Activated T-helper 1 cell treated with anti-CD3 and anti-CD28 coated beads, Interleukin-12 subunit alpha, Interleukin-12 subunit beta, Interleukin-2, Interleukin-4 antibody, amounts not matched to agents 30 ng/mL and 10 ng/mL and 1 ng/mL, durations not matched to agents 14 hours and 24 hours and 36 hours (primary cell): ENCODE measurements around the gene GFOD1. TPM values are rescaled to one million over a fixed set of nuclear protein-coding genes. Genes with fewer than 3 reads are reported as not detected.

ENCODE experiments used
- DNase-seq: peaks from one replicate; pipeline ENCODE4 v3.0.0; 2021; ENCODE audit warnings: low spot score
- H3K27ac Mint-ChIP-seq: one replicate; pipeline ENCODE4 v1.8.0; 2021; ENCODE audit warnings: mild to moderate bottlenecking, mixed read lengths
- H3K27me3 Mint-ChIP-seq: one replicate; pipeline ENCODE4 v1.8.0; 2022; ENCODE audit warnings: mild to moderate bottlenecking, moderate library complexity, mixed read lengths; ENCODE audit not compliant: insufficient read depth
- H3K36me3 Mint-ChIP-seq: one replicate; pipeline ENCODE4 v1.8.0; 2021; ENCODE audit warnings: low read depth, mixed read lengths
- H3K4me1 Mint-ChIP-seq: one replicate; pipeline ENCODE4 v1.8.0; 2021; ENCODE audit warnings: low read depth, mixed read lengths
- H3K4me3 Mint-ChIP-seq: one replicate; pipeline ENCODE4 v1.8.0; 2021; ENCODE audit warnings: mild to moderate bottlenecking, moderate library complexity, mixed read lengths
- H3K9me3 Mint-ChIP-seq: one replicate; pipeline ENCODE4 v1.8.0; 2021; ENCODE audit warnings: mixed read lengths
- intact Hi-C: fragments of 100-400 bp; cut with micrococcal nuclease; formaldehyde crosslinking; loops from one replicate; pipeline ENCODE4 v1.15.1; 2024
- total RNA-seq: library from RNA; stranded (reverse); gene quantifications from 2 replicates; pipeline ENCODE4 v1.2.3, GENCODE V29; 2022

GFOD1 gene
- total RNA-seq, 1 donor from 2014 or later = 13.6 TPM

GRCh38 chr6:13474787-13475186 is 12.6 kb downstream of the GFOD1 start:
- Mint-ChIP-seq H3K4me1 (peaks cover 13% of the 10 kb centered on the region), H3K4me3 (no peak overlapping the region), H3K27ac (no peak overlapping the region), H3K27me3 (no peaks in the 10 kb centered on the region), H3K9me3 (no peaks in the 10 kb centered on the region), H3K36me3 (peaks cover 10% of the 10 kb centered on the region)
- intact Hi-C loops = no loop called here
- no peak for DNase-seq

- Mint-ChIP-seq H3K27ac (no peak overlapping the region), H3K27me3 (no peaks in the 10 kb centered on the region), H3K4me1 (peaks cover 9% of the 10 kb centered on the region), H3K36me3 (peaks cover 6% of the 10 kb centered on the region), H3K4me3 (no peak overlapping the region), H3K9me3 (no peaks in the 10 kb centered on the region)
- intact Hi-C loops = no loop called here
- no peak for DNase-seq
Measured at GRCh38 chr6:13474360-13474759, 13.0 kb downstream of the GFOD1 start.

- Mint-ChIP-seq H3K4me1 (peaks cover 6% of the 10 kb centered on the region), H3K27ac (no peak overlapping the region), H3K27me3 (no peaks in the 10 kb centered on the region), H3K36me3 (peaks cover 11% of the 10 kb centered on the region), H3K4me3 (no peak overlapping the region), H3K9me3 (no peaks in the 10 kb centered on the region)
- DNase-seq = no peak
- intact Hi-C loops = no loop called here
Measured at GRCh38 chr6:13473768-13474165, 13.6 kb downstream of the GFOD1 start.

GRCh38 chr6:13472976-13473767 is 14.2 kb downstream of the GFOD1 start:
- Mint-ChIP-seq H3K4me1 (peaks cover under 1% of the 10 kb centered on the region), H3K36me3 (peaks cover 7% of the 10 kb centered on the region), H3K9me3 (no peaks in the 10 kb centered on the region), H3K27me3 (no peaks in the 10 kb centered on the region), H3K4me3 (no peak overlapping the region), H3K27ac (no peak overlapping the region)
- intact Hi-C loops = no loop called here
- DNase-seq = no peak

GRCh38 chr6:13472099-13472498 is 15.3 kb downstream of the GFOD1 start:
- Mint-ChIP-seq H3K4me1 (peaks cover under 1% of the 10 kb centered on the region), H3K9me3 (no peaks in the 10 kb centered on the region), H3K4me3 (no peak overlapping the region), H3K27me3 (no peaks in the 10 kb centered on the region), H3K36me3 (peaks cover 7% of the 10 kb centered on the region), H3K27ac (no peak overlapping the region)
- no peak for DNase-seq
- intact Hi-C loops = no loop called here

GRCh38 chr6:13471184-13471583 is 16.2 kb downstream of the GFOD1 start:
- intact Hi-C loops = no loop called here
- Mint-ChIP-seq H3K27me3 (no peaks in the 10 kb centered on the region), H3K36me3 (peaks cover 7% of the 10 kb centered on the region), H3K4me3 (no peak overlapping the region), H3K9me3 (no peaks in the 10 kb centered on the region), H3K27ac (no peak overlapping the region), H3K4me1 (peaks cover 10% of the 10 kb centered on the region)
- no peak for DNase-seq

GRCh38 chr6:13470238-13471140 is 16.9 kb downstream of the GFOD1 start:
- no peak for DNase-seq

GRCh38 chr6:13469693-13470092 is 17.7 kb downstream of the GFOD1 start:
- H3K27me3 Mint-ChIP-seq = no peaks in the 10 kb centered on the region
- H3K36me3 Mint-ChIP-seq = peaks cover 6% of the 10 kb centered on the region
- H3K9me3 Mint-ChIP-seq = no peaks in the 10 kb centered on the region
- DNase-seq = no peak
- intact Hi-C loops = loop anchor here (5.0 kb wide), 1 partner anchor 132 kb away; no protein-coding TSS in a partner anchor
- peaks cover 25% of the 10 kb centered on the region for H3K4me1 Mint-ChIP-seq
- no peak overlapping the region for H3K4me3 Mint-ChIP-seq
- no peak overlapping the region for H3K27ac Mint-ChIP-seq

More at GRCh38 chr6:13470238-13471140, 16.9 kb downstream of the GFOD1 start:
- Mint-ChIP-seq H3K9me3 (no peaks in the 10 kb centered on the region), H3K4me1 (peaks cover 17% of the 10 kb centered on the region), H3K27me3 (no peaks in the 10 kb centered on the region), H3K27ac (no peak overlapping the region), H3K4me3 (no peak overlapping the region), H3K36me3 (peaks cover 6% of the 10 kb centered on the region)
- intact Hi-C loops = no loop called here

- Mint-ChIP-seq H3K27ac (no peak overlapping the region), H3K4me1 (peaks cover 34% of the 10 kb centered on the region), H3K9me3 (no peaks in the 10 kb centered on the region), H3K4me3 (no peak overlapping the region), H3K27me3 (no peaks in the 10 kb centered on the region), H3K36me3 (peaks cover 8% of the 10 kb centered on the region)
- DNase-seq = no peak
- intact Hi-C loops = loop anchor here (5.0 kb wide), 1 partner anchor 132 kb away; no protein-coding TSS in a partner anchor
Measured at GRCh38 chr6:13468839-13469238, 18.6 kb downstream of the GFOD1 start.

- intact Hi-C loops = loop anchor here (5.0 kb wide), 1 partner anchor 130 kb away; no protein-coding TSS in a partner anchor
- Mint-ChIP-seq H3K27me3 (no peaks in the 10 kb centered on the region), H3K27ac (no peak overlapping the region), H3K4me1 (peaks cover 45% of the 10 kb centered on the region), H3K36me3 (peaks cover 8% of the 10 kb centered on the region), H3K4me3 (no peak overlapping the region), H3K9me3 (no peaks in the 10 kb centered on the region)
- no peak for DNase-seq
Measured at GRCh38 chr6:13467216-13467600, 20.2 kb downstream of the GFOD1 start.

GRCh38 chr6:13466304-13467215 is 20.8 kb downstream of the GFOD1 start:
- Mint-ChIP-seq H3K4me1 (peaks cover 46% of the 10 kb centered on the region), H3K9me3 (no peaks in the 10 kb centered on the region), H3K27ac (peak overlapping the region; percentile 85), H3K27me3 (no peaks in the 10 kb centered on the region), H3K4me3 (no peak overlapping the region), H3K36me3 (peaks cover 8% of the 10 kb centered on the region)
- DNase-seq = no peak
- intact Hi-C loops = loop anchor here (1.0 to 5.0 kb wide), 4 partner anchors 11 to 129 kb away; partner anchors contain the start of gene GFOD1

GRCh38 chr6:13465734-13466133 is 21.7 kb downstream of the GFOD1 start:
- Mint-ChIP-seq H3K4me1 (peaks cover 51% of the 10 kb centered on the region), H3K36me3 (peaks cover 8% of the 10 kb centered on the region), H3K4me3 (no peak overlapping the region), H3K27ac (peak overlapping the region; percentile 85), H3K9me3 (no peaks in the 10 kb centered on the region), H3K27me3 (no peaks in the 10 kb centered on the region)
- intact Hi-C loops = loop anchor here (1.0 to 5.0 kb wide), 4 partner anchors 10 to 128 kb away; partner anchors contain the start of gene GFOD1
- DNase-seq = no peak
